Cortex of kidney (tissue), 1 donor: ENCODE measurements around the gene GNAI1.
"Not testable (repeated sequence)": the region's sequence is repeated elsewhere in the genome, so short reads cannot be mapped to it uniquely, and the experiment has no call there.

Experiments used
- DNase-seq: peaks from one replicate; lab custom pipeline; 2025; lab: John Stamatoyannopoulos, UW

Gene GNAI1

DNA sequence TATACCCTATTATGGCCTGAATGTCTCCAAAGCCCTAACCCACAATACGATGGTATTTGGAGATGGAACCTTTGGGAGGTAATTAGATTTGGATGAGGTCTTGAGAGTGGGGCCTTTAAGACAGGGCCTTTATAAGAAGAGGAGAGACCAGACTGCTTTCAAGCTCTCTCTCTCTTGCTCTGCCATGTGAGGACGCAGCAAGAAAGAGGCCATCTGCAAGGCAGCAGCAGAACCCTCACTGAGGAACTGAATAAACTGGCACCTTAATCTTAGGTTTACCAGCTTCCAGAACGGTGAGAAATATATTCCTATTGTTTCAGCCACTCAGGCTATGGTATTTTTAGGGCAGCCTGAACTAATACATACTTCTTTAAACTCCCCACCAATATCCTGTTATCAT is 2.0 kb upstream of the GNAI1 start:
- DNase-seq, result no peak

DNA sequence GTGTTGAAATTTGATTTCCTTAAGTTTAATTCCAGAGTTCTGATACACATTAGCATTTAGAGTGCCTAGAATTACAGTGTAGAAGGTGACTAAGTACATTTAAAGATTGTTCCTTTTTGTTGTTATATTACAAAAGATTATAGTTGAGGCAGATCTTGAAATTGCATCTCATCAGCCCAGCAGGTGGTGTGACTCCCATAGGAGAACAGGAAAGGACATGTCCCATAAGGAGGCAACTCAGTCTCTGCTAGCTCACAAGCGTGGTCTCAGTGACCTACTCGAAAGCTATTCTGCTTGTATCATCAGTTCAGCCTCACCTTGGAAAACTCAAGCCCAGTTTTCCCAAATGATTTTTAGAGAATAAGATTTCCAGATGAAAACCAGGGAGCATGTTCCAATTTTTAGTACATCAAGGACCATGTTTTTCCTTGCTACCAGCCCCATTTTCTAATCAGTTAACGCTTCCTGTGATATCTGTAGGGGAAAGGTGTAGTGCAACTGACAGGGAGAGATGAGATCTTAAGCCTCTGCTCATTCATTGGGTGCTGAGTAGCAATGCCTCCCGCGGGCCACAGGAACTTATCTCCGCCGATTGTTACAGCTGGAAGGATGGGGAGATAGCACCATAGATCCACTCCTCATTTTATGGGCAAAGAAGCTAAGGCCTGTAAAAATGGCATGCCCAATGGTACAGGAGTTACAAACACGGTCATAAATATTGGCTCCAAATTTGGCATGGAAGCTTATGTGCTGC is 1.1 kb upstream of the GNAI1 start:
- no peak for DNase-seq

DNA sequence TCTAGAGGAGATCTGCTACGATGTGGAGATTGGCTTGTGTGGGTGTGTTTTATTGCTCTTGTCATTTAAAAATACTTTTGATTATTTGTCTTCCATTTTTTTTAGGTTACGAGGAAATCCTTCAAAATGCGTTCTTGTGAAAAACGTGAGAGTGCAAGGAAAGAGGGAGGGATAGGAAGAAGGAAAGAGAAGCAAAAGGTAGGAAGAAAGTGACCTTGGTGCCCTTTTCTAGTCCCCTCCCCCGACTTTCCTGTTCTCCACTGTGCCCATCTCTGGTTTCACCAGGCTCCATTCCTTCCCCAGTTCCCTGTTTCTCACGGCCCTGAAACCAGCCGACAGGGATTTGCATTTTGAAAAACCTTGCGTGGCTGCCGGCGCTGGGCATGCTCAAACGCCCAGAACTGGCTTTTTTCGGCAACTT is 506 bp upstream of the GNAI1 start:
- no peak for DNase-seq

DNA sequence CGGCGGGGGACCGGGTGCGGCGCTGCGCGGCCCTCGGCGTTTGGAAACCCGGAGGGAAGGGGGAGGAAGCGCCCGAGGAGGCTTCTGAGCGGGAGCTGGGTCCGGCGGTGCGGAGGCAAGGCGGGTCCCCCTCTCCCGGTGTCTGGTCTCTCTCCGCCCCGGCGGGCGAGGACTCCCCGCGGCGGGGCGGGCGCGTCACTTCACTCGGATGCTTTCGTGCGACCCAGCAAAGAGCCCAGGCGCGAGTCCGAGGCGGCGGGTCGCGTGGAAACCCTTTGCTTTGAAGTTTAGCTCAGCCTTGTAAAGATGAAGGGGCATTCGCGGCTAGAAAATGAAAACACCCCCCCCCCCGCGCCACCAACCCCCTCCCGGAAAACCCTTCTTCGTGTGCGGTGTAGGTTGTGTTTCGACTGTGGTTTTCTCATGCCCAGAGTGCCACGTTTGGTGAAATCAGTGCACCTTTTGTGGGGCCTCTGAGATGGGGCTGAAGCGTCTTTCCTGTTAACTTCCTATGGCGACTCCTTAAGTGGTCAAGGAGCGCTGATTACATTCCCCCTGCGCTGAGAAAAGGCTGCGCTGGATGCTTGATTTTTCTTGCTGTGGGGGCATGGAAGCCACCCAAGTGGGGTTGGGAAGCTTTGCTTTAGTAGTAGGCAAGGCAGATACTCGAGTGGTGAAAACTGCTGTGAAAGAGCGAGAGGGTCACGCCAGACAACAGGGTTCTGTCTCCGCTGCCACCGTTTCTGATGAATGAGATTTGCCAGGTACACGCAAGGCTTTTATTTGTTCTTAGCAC is 876 bp downstream of the GNAI1 start:
- DNase-seq, result no peak

DNA sequence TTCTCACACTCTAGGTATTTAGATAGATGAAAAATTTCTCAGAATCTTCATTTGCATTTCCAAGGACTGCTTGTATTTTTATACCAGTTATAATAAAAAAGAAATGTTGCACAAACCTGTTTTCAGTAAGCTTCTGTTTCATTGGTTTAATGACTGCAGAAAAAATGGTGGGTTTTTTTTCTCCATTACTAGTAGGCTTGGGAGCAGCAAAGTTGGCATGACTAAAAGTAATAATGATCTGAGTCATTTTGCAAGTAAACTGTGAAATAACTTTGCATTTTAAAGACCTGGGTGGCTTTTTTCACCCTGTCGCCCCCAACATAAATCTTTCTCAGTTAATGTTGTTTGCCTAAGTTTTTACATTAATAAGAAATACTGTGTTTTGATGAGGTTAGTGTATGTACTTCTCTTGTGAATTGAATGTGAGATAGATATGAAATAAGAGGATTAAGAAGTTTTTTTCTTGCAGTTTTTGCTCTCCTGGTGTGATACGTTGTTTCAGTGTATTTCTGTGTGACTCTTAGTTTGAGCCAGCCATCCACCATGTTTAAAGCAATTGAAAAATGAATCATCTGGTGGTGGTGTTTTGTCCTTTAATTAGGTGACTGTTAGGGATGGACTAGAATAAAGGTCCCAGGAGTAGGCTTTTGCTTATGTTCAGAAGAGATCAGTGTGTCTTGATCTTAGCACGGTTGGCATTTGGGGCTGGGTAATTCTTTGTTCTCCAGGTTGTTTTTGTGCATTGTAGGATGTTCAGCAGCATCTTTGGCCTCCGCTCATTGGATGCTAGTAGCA is 1.8 kb downstream of the GNAI1 start:
- DNase-seq, result no peak

DNA sequence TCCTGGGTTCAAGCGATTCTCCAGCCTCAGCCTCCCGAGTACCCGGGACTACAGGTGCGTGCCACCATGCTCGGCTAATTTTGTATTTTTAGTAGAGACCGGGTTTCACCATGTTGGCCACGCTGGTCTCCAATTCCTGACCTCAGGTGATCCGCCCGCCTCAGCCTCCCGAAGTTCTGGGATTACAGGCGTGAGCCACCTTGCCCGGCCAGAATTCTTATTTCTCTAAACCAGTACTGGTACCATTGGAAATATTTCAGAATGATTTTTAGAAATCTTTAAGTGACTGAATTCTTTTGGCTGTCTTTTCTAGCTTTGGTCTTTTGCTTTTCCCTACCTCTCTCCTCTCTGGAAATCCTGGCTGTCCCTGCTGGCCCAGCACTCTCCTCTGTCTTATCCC is 2.8 kb downstream of the GNAI1 start:
- DNase-seq, result no peak

DNA sequence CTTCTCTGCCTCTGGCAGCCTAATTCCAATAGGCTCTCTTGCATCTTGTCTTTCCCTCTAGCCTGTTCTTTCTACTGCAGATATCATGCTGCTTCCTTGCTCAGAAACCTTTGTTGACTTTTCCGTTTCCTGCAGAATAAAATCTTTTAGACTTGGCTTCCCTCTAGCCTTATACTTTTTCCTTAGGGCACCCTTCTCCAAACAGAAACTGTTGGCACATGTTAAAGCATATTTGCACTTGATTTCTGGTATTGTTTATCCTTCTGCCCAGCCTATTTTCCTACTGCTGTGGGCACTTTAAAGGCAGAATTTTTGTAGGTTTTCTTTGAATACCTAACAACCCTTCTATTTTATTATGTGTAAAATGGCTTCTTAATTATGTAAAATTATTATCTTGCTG is 4.6 kb downstream of the GNAI1 start:
- no peak for DNase-seq

DNA sequence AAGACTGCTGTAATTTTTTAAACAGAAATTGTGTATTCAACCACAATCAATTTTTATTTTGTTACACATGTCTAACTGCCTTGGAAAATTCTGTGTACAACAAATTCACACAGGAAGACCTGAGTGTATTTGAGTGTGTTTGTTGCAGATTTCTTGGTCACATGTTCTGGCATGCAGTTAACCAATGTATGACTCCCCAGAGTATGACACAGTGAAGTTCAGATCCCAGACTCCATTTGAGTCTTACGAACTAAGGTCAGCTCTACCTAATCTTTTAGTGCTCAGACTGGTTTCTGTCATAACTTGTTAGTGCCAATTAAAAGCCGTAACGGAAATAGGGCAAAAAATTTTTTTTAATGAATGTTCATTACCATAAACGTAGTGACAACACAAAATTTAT is 5.8 kb downstream of the GNAI1 start:
- DNase-seq, result no peak

DNA sequence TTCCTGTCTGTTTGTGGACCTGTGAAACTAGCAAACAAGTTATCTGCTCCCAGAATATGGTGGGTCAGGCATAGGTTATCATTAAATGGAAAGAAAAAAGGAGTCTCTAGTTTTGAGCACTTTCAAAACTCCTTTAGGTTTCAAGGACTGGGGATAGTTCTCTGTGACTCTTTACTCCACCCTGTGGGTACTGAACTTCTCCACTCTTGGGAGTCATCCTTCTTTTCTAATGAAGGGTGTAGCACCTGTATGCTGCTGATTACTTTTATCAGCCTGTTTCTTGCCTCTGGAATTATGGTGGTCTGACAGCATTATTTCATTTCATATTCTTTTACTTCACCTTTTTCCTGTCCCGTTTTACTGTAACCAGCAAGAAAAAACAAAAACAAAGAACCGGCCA is 6.7 kb downstream of the GNAI1 start:
- no peak for DNase-seq

DNA sequence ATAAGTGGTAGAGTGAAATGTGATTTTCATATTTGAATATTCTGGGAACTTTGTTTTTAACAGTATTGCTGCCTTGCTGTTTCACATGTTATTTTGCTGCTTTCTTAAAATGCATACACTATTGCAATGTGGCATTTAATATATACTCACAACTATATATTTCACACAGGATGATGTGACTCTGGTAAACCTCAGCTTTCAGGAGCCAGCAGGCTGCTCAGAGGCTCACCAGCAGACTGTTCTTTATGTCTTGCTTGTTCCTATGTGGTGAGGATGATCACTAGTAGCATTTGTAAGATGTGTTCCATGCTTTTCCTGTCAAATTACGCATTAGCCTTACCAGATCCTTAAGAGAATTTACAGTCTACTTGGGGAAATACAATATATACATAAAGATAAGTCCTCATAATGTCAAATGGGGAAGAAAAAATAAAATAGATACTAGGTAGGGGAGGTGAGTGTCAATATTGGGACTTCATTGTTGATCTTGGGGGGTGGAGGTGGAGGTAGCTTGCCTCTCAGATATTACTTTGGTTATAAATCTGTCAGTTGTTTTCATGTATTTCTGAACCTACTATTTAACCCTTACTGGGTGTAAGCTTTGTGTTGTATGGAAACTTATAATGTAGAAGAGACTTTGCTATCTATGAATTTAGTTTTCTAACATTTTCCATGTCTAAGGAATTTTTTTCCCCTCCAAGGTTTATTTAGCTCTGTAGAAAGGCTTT is 8.4 kb downstream of the GNAI1 start:
- DNase-seq, result no peak

DNA sequence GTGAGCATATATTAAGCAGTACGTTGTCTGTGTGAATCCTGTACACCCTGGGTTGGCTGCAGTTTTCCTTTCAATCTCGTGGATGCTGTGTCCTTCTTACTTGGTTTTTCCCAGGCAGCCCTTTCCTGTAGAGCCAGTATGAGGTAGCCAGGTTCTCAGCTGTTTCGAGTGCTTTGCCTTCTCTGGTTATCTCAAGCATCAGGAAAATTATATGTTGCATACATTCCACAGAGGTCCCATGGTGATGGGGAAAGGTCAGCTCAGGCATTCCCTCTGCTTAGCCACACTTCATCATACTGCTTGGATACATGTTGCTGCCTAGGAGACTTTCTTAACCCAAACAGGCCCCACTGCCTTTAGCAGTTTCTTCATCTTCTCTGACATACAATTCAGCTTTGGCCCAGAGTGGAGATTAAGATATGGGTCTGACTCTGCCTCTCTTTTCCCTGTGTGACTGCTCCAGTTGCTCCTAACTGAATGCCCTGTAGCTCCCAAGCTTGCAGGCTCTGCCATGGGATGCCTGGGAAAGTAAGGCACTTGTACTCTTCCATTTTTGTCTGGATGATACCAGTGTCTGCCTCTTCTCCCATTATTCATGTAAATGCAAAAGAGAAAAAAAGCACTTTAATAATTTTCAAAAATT is 11.3 kb downstream of the GNAI1 start:
- no peak for DNase-seq

DNA sequence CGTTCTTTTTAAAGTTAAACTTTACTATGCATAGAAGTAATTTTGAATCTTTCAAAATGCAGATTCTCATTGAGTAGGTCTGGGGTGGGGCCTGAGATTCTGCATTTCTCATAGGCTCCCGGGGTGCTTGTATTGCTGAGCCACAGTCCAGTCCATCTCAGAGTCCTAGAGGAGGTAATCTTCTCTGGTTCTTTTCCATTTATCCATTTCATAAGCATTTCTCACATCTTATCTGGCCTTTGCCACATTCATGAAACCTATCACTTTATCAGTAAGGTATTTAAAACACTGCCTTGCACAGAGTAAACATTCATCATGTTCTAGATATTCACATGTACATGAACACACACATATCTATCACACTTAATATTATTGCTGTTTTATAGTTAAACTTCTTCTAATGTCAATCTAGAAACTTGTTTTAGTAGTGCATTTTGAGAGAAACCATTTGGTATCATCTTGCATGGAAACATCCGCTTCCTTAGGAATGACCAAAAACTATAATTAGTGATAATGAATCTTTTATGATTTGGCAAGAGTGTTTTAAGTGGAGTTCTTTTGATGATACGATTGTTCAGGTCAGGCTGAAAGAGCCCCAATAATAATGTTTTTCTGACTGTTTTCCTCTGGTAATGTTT is 12.0 kb downstream of the GNAI1 start:
- DNase-seq, result no peak

DNA sequence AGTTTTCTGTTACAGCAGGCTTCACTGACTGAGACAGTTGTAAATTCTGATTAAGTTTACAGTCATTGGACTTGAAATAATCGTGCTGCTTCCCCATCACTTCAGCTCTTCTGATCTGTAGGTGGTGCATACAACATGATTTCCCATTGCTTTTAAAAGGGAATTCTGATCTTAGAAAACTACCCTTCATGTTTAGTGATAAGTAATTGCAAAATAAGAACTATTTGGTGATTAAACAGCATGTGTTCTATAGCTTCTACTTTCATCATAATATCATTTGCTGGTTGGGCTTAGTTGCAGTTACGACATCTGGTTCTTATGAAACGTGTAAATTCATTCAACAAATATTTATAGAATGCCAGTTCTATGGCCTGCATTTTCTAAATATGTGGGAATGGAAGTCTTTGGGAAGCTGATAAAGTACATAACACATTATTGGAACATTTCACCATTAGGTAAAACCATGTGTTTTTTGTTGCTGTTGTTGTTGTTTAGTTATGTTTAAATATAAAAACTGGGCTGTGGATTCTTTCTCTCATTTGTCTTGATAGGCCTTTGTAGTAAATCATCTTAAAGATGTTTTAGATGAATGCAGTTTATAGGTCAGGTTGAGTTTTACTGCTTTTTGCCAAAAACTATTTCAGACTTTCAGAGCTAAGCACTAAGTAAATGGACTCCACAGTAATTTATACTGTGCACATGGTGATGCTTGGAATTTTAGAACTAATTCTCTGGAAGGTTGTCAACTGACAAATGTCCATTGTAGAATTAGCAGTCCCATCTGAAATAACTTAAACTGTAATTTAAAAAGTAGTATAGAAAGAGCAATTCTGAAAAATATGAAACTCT is 13.1 kb downstream of the GNAI1 start:
- DNase-seq, result no peak

DNA sequence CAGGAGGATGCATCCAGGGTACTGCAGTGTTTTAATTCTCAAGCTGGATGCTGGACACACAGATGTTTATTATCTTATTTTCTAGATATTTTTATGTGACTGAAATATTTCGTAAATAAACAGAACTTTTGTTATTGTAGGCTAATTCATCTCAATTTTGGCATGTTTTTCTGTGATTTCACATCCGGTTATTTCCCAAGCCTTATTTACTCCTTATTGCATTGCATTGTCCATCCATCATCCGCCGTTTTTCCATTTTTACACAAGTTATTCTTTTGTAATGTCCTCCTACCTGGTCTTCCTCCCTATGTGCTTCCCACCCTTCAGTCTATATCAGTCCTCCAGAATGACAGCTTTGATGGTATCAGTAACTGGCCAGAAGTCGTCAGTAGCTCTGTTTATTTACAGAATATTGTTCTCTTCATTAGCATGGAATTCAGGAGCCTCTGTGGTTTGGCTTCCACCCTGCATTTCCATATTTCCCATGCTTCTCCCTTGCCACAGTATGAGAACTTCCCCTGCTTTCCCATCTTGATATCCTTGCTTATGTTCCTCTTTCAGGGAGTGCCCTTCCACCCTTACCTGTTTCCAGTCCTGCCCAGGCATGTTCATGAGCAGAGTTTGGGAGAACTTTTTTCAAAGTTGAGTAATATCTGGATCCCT is 16.1 kb downstream of the GNAI1 start:
- DNase-seq, result no peak

DNA sequence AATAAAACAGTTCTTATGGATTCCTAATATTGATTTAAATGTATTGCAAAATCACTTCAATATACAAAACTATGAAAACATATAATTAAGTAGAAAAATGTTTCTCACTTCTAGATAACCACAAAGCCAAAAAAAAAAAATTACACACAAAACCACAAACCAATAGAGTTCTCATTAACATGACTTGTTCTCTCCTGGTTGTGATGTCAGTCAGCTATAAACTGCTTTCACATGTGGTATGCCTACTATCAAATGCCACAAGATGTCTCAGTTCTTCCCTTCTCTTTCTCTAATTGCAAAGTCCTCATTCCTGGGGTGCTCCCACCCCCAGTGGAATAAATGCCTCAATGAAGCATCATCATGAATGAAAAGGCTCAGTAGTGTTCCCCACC is 16.6 kb downstream of the GNAI1 start:
- DNase-seq, result no peak

DNA sequence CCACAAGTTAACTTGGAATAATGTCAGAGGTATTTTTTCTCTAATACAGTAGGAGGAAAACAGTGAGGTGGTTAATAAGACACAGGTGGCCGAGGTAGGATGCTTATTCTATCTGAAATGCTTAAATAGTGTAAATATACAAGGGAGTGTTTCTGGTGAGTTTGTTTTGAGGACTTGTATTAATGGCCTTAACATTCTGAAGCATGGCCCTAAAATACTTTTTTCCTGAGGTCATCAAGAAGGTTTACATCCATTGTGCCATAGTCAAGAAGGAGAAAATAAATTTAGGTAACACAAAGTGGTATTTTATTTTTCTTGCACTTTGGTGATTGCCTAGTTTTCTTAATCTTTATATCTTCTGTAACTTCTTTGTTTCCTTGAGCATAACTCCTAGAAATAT is 18.8 kb downstream of the GNAI1 start:
- DNase-seq, result no peak

DNA sequence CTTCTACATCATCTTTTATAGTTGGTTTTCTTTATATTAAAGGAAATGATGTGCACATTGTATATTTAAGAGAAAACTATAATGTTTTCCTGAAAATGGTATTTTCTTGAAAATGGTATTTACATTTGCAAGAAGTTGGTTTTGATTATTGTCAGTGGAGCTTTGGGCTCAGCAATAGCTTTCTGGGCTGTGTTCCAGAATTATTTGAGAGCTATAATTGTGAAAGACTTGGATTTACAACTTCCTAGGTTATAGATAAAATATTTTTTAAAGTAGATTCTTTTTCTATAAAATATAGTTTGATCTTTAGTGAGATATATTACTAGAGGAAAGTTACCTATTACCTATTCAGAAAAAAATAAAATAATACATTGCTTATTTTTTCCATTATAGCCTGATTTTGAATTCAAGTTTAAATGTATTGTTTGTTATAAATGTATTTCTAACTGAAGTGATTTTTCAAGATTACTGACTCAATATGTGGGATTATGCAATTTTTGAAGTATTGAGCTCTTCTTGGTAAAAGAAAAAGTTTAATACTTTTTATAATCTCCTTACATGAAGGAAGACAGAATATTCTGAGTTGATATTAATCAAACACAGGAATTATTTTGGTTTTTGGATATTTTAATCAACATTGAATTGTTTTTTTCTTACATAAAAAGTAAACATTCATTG is 20.2 kb downstream of the GNAI1 start:
- DNase-seq, result no peak

DNA sequence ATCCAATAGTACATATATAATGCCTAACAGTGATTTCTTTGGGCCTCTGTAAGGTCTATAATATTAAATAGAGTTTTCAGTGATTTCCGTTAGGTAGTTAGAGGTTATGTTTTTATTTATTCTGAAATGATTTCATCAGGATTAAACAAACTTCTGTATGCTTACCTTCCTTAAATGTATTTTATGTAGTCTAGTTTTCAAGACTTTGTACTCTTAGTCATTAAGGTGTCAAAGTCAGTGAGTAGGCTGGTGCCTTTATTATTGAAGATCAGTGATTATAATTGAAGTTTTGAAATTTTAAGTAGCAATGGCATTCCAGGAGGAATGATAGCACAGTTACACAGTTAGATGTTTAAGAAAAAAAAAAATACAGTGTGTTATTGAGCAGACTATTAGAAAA is 20.7 kb downstream of the GNAI1 start:
- no peak for DNase-seq

DNA sequence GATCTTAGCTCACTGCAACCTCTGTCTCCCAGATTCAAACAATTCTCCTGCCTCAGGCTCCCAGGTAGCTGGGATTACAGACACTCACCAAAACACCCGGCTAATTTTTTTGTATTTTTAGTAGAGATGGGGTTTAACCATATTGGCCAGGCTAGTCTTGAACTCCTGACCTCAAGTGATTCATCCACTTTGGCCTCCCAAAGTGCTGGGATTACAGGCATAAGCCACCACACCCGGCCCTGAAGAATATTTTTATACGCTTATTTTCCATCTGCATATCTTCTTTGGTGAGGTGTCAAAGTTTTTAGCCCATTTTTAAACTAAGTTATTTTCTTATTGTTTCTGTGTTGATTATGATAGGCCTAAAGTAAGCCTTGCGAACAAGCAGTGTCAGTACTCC is 23.1 kb downstream of the GNAI1 start:
- not testable (repeated sequence) for DNase-seq
